HG03442 (cell line): ENCODE data around the gene WDR33.

Source experiments
- ATAC-seq: cut with Tn5 transposase; IDR thresholded peaks from one replicate; pipeline ENCODE4 v1.9.1; 2021; ENCODE audit warnings: mild to moderate bottlenecking, moderate library complexity; ENCODE audit not compliant: unreplicated experiment

WDR33 gene

GRCh38 chr2:127769587-127769986 is 41.4 kb downstream of the WDR33 start:
- ATAC-seq = no peak

- no peak for ATAC-seq
Observed at GRCh38 chr2:127768775-127769479, 42.0 kb downstream of the WDR33 start.

- ATAC-seq = no peak
Observed at GRCh38 chr2:127763776-127764175, 47.2 kb downstream of the WDR33 start.

- no peak for ATAC-seq
Observed at GRCh38 chr2:127762846-127763245, 48.1 kb downstream of the WDR33 start.

GRCh38 chr2:127762441-127762840 is 48.5 kb downstream of the WDR33 start:
- no peak for ATAC-seq

GRCh38 chr2:127759931-127760330 is 51.0 kb downstream of the WDR33 start:
- ATAC-seq = no peak

GRCh38 chr2:127754186-127754585 is 56.8 kb downstream of the WDR33 start:
- ATAC-seq = no peak

- ATAC-seq = no peak
Observed at GRCh38 chr2:127753374-127753773, 57.6 kb downstream of the WDR33 start.

GRCh38 chr2:127749537-127749936 is 61.4 kb downstream of the WDR33 start:
- ATAC-seq = peak; percentile 98

- no peak for ATAC-seq
Observed at GRCh38 chr2:127747621-127748020, 63.4 kb downstream of the WDR33 start.

- peak; percentile 49 for ATAC-seq
Observed at GRCh38 chr2:127743477-127744026, 67.4 kb downstream of the WDR33 start.

GRCh38 chr2:127740665-127741288 is 70.2 kb downstream of the WDR33 start:
- no peak for ATAC-seq

GRCh38 chr2:127739800-127740199 is 71.2 kb downstream of the WDR33 start:
- no peak for ATAC-seq

GRCh38 chr2:127737892-127738291 is 73.1 kb downstream of the WDR33 start:
- no peak for ATAC-seq

GRCh38 chr2:127735537-127736399 is 75.2 kb downstream of the WDR33 start:
- ATAC-seq = no peak

GRCh38 chr2:127735044-127735443 is 75.9 kb downstream of the WDR33 start:
- ATAC-seq = no peak

- no peak for ATAC-seq
Observed at GRCh38 chr2:127733816-127734537, 77.0 kb downstream of the WDR33 start.

GRCh38 chr2:127733113-127733815 is 77.7 kb downstream of the WDR33 start:
- no peak for ATAC-seq

GRCh38 chr2:127726158-127726880 is 84.7 kb downstream of the WDR33 start:
- ATAC-seq = no peak
